22Rv1 (cell line): ENCODE data around the gene ANG.

Experiments used
- CTCF ChIP-seq: fragments of 450-650 bp; IDR thresholded peaks from 2 replicates; pipeline ENCODE4 v1.5.1; 2017; ENCODE audit warnings: mild to moderate bottlenecking
- ZFX ChIP-seq: fragments of 450-650 bp; IDR thresholded peaks from 2 replicates; pipeline ENCODE4 v1.6.1; 2017; ENCODE audit warnings: antibody characterized with exemption, borderline replicate concordance

- TF ChIP-seq CTCF (no peak), ZFX (no peak)
These were observed 44.0 kb upstream of the ANG start for GRCh38 chr14:20644520-20644919.
